Measurements from ENCODE around the gene LRRC49.

- no peak for TF ChIP-seq POLR2A (IDR thresholded peaks at IDR 0.05; ENCODE audit: low read depth, low read length)
- no peak for TF ChIP-seq TAF1 (IDR thresholded peaks at IDR 0.05; ENCODE audit: borderline replicate concordance, low read depth, low read length)
- TF ChIP-seq POLR2AphosphoS5 (IDR thresholded peaks at IDR 0.05; ENCODE audit: low read depth, low read length), result no peak
These were observed 38.5 kb upstream of the LRRC49 start, which contains the start of gene LARP6 for GRCh38 chr15:70853973-70854665.
